GM19035 (cell line): Measurements from ENCODE around the gene BCAP31.
"Not testable (repeated sequence)": the region's sequence is repeated elsewhere in the genome, so short reads cannot be mapped to it uniquely, and the experiment has no call there.

ENCODE experiments used
- ATAC-seq: cut with Tn5 transposase; IDR thresholded peaks from one replicate; pipeline ENCODE4 v1.9.1; 2021; ENCODE audit not compliant: unreplicated experiment

The BCAP31 gene

DNA sequence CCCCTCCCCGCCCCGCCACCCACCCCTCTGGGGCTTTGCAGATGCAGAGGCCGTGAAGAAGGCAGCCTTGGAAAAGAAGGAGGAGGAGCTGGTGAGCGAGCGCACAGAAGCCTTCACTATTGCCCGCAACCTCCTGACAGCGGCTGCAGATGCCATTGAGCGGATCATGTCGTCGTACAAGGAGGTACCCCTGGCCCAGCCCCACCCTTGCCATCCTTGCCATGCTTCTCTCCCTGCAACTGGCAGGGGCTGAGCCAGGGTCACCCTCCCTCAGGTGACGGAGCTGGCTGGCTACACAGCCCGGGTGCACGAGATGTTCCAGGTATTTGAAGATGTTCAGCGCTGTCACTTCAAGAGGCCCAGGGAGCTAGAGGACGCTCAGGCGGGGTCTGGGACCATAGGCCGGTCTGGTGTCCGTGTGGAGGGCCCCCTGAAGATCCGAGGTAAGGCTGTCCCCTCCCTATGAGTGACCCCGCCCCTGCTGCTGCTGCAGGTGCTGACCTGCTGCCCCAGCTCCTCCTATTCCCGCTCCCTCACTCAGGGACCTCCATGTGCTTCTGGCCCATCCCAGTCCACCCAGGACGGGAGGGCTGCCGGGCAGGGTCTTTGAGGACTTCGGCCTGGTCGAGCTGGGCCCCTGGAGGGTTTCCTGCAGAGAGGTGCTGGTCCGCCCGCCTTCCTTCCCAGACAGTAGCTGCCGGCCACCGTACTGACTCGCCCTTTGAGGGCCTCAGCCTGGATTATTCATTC is 12.1 kb upstream of the BCAP31 start:
- ATAC-seq, result no peak

DNA sequence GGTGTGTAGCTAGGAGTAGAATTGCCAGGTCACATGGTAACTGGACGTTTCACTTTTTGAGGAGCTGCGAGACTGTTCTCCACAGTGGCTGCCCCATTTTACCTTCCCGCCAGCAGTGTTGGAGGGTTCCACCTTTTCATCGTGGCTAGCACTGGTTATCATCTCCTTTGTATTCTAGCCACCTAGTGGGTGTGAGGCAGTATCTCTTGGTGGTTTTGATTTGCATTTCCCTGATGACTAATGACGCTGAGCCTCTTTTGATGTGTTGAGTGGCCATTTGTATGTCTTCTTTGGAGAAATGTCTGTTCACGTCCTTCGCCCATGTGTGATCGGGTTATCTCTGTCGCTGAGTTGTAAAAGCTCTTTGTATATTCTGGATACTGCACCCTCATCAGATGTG is 11.1 kb upstream of the BCAP31 start:
- no peak for ATAC-seq

DNA sequence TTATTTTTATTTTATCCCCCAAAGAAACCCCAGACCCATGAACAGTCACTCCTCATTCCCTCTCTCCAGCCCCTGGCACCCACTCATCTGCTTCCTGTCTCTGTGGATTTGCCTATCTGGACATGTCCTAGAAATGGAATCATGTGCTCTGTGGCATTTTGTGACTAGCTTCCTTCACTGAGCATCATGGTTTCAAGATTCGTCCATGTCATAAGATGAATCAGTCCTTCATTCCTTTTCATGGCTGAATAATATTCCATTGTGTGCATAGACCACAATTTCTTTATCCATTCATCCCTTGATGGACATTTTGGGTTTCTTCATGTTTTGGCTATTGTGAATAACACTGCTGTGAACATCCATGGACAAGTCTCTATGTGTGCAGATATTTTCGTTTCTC is 10.7 kb upstream of the BCAP31 start:
- no peak for ATAC-seq

DNA sequence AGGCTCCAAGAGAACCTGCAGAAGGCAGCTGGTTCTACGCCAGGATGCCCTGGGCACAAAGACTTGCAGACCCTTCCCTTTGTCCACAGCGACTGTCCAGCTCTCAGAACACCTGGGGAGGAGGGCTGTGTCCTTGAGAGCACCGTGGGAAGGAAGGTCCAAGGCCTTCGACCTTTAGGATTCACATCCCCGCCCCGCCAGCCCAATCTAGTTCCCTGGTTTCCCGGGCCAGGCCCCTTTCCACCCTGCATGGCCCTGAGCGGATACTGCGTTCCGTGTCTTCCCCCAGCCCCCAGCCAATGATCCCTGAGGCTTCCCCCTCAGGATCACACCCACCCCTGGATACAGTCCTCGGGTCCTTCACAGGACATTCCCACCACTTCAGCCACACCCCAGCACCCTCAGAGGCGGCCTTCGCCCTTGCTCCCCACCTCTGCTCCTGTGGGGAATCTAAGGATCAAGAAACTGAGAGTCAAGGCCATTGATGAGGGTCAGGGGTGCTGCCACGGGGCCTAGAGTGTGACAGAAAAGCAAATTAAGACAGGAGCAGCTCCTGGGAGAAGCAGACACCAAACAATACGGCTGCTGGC is 9.6 kb upstream of the BCAP31 start:
- no peak for ATAC-seq

DNA sequence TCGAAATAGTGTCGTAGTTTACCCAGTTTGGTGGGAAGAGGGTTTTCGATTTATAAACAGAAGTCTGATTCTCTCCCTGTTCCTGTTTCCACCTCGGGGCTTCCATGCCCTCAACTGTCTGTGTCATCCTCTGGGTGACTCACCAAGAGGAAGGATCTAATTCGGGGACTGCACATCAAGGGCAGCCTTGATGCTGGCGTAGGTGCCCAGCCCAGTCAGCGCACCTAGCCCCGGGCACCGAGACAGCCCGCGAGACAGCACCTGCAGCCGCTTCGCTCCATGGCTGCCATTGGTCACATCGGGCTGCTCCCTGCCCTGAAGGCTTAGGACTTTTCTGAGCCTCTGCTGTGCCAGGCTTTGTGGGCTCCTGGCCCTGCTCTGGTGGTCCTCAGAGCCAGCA is 8.2 kb upstream of the BCAP31 start:
- no peak for ATAC-seq

DNA sequence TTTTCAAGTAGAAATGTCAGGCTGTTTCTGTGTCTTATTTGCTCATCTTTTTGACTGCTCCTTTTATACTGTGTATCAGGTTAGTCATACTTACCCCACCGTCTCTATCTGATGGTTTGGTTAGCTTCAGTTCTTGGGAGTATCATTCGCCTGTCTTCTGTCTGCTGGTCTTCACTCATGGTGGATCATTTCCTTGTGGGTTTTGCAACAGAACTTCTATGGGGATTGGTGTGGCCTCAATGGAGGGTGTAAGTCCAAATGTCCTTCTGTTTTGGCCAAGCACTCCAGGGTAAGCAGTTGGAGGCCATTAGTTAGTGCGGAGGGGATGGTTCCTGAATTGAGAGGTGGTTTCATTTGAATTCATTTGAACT is 7.6 kb upstream of the BCAP31 start:
- ATAC-seq, result no peak

DNA sequence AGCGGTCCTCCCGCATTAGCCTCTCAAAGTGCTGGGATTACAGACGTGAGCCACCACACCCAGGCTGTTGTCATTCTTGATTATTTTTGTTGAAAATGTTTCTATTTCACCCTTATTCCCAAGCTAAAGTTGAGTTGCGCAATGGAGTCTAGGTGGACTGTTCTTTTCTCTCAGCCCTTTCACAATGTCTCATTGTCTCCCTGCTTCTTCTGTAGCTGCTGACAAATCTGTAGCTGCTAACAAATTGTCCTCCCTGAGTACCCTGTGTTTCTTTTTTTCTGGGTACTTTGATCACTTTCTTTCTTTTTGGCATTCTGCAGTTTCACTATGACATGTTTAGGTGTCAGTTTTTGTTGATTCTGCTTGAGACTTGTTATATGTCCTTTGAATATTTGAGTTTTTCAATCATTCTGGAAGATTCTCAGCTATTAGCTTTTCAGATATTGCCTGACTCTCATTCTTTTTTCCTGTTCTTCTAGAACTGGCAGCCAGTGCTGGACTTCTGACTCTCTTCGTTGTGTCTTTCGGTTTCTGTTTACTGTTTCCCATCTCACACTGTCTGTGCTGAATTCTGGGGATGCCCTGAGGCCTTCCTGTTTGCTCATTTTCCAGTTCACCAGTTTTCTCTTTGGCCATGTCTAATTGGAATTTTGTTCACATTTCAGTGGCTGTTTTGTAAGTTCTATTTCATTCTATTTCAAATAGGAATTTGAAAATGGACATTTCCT is 7.1 kb upstream of the BCAP31 start:
- ATAC-seq, result no peak

DNA sequence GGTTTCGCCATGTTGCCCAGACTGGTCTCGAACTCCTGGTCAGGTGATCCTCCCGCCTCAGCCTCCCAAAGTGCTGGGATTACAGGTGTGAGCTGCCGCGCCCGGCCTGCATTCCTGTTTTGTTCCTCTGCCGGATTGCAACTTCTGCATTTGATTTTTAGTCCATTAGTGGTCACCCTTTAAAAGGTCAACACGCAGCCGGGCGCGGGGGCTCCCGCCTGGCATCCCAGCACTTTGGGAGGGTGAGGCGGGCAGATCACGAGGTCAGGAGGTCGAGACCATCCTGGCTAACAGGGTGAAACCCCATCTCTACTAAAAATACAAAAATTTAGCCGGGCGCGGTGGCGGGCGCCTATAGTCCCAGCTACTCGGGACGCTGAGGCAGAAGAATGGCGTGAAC is 5.9 kb upstream of the BCAP31 start:
- ATAC-seq, result not testable (repeated sequence)

DNA sequence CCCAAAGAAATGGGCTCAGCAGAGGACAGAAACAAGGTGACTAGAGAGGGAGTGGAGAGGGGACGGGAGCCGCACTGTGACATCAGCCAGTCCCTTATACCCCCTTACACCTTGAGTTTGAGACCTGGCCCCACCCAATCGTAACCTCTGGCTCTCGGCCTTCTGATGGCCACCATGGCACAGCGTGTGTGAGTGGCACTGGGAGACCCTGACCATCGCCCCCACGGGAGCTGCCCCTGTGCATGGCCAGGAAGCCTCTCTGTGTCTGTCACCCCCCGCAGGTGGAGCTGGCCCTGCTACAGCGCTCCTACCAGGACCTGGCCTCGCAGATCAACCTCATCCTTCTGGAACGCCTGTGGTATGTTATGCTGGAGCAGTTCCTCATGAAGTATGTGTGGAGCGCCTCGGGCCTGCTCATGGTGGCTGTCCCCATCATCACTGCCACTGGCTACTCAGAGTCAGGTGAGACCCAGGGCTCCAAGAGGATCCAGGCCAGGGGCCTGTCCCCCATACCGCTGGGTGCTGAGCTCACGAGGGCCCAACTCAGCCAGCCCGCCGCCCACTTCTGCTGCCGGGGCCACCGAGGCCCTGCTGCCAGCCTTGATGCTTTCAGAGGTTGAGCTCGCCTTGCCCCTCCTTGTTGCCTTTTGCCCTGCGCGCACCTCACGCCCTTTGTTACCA is 4.9 kb upstream of the BCAP31 start:
- no peak for ATAC-seq

DNA sequence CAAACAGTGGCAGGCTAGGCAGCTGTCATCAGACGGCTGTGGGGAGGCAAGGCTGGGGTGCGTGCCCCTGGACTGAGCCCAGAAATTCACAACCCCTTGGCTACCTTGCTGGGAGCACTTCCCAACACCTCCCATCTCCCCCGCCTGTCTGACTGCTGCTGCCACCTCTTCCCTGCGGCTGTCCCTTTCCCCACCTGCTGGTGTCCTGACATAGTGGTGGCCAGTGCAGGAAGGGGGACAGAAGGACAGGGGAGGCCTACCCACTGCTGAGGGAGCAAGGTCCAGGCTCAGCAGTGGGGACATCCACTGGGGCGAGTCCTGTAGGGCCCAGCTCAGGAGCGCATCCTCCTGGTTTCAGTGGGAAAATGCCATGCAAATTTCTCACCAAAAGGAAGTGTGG is 3.9 kb upstream of the BCAP31 start:
- no peak for ATAC-seq

DNA sequence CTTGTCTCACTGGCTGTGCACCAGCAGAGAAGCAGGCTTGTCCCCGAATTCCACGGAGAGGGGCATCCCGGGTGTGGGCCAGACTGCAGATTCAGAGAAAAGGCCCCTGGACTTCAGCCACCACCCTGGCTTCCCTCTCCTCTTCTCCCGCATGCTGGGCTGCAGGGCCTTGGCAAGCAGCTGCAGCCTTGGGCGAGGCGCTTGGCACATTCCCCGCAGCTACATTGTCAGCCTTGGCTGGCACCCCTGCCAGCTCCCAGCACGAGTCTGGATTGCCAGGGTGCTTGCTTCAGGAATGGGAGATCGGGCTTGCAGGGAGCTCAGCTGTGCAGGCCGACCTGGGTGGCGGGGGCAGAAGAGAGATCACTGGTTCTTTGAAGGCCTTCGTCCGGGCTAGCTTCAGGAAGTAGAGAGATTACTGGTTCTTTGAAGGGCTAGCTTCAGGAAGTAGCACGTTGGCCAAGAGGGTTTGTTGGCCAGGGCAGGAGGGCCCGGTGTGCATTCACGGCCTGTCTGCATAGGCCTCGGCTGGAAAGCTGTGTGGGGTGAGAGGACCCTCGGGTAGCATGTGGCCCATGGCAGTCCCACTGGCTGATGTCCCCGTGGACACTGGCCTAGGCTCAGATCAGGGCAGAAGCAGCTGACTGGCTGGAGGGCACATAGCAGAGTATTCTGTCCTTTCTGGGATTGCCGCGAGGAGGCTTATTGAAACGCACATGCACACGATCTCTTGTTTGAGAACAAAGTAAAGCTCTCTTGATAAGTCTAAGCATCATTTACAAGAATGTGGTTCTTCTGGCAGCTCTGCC is 3.1 kb upstream of the BCAP31 start:
- ATAC-seq, result no peak

DNA sequence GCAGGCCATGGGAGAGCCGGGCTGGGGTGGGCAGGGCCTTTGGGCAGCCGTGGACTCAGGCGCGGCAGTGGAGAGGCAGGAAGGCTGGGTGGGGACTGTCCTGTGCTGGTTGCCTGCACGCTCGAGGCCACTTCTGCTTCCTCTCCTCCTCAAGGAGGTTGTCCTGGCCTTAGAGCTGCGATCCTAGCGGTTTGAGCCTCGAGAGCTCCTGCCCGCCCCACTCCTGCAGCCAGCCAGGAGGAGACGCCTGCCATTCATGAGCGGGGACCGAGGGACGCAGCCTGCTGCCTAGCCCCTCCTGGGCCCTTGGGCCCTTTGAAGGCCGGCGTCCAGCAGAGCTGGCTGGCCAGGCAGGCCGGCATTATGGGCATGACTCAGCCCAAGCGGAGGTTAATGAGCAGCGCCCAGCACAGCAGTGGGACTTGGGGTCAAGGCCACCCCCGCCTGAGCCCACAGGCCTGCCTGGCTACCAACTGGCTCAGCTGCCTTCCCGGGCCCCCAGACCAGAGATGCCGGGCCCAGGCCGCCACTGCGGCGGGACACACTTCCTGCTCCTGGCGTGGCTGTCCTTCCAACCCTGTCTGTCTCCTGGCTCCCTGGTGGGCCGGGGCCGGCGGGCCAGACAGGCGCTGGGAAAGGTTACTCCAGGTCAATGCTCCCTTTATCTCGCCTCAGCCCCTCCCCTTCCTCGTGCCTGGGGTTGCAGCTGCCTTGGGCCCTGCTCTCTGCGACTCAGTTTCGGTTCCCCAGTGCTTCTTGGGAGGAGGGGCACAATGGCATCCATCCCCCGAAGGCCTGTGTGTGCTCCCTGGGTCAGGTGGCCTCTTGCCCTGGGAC is 2.3 kb upstream of the BCAP31 start:
- ATAC-seq, result peak; percentile 43

DNA sequence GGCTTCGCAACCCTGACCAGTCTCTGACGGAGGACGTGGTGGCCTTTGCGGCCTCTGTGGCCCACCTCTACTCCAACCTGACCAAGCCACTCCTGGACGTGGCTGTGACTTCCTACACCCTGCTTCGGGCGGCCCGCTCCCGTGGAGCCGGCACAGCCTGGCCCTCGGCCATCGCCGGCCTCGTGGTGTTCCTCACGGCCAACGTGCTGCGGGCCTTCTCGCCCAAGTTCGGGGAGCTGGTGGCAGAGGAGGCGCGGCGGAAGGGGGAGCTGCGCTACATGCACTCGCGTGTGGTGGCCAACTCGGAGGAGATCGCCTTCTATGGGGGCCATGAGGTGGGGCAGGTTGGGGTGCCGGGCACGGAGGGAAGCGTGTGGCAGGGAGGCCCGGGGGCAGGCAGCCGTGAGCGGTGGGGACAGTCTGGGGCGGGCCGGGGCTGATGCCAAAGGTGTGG is 1.7 kb upstream of the BCAP31 start:
- ATAC-seq, result no peak

DNA sequence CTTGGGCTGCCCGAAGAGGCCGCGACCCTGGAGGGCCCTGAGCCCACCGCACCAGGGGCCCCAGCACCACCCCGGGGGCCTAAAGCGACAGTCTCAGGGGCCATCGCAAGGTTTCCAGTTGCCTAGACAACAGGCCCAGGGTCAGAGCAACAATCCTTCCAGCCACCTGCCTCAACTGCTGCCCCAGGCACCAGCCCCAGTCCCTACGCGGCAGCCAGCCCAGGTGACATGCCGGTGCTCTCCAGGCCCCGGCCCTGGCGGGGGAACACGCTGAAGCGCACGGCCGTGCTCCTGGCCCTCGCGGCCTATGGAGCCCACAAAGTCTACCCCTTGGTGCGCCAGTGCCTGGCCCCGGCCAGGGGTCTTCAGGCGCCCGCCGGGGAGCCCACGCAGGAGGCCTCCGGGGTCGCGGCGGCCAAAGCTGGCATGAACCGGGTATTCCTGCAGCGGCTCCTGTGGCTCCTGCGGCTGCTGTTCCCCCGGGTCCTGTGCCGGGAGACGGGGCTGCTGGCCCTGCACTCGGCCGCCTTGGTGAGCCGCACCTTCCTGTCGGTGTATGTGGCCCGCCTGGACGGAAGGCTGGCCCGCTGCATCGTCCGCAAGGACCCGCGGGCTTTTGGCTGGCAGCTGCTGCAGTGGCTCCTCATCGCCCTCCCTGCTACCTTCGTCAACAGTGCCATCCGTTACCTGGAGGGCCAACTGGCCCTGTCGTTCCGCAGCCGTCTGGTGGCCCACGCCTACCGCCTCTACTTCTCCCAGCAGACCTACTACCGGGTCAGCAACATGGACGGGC is 1.0 kb upstream of the BCAP31 start:
- ATAC-seq, result peak; percentile 1

DNA sequence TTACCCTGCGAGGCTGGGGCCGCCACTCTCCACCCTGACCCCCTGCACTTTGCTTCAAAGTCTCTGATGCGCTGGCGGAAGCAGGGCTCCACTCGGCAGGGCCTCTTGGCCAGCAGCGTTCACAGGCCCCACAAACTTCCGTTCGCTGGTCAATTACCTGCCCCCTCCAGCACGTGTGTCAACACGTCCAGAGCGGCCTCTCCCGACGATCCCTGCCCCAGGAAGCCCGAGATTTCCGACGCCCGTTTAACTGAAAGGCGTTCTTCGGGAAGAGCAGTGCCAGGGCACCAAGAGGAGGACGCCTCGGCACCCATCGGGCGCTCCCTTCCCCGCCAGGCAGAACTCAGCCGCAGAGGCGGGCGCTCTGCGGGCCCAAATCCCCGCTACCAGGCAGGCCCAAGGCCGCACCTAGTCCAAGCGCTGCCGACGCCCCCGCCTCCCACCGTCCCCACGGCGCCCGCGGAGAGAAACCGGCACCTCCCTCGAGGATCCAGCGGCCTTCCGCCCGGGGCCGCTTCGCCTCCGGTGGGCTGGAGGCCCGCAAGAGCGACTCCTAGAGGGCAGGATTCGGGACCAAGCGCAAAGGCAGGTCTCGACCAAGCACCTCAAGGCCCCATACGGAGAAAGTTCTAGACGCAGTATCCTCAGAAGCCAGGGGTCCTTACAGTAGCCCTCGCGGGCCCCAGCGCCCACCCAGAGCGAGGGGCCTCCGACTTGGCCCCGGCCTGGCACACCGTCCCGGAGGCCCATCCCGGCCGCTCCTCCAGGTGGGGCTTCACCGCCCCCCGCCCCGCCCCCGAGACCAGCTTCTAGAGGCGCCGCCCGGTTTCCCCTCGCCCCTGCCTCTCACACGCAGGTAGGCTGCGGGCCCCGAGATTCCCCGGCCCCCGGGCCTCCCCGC is 586 bp downstream of the BCAP31 start:
- ATAC-seq, result peak; percentile 33

DNA sequence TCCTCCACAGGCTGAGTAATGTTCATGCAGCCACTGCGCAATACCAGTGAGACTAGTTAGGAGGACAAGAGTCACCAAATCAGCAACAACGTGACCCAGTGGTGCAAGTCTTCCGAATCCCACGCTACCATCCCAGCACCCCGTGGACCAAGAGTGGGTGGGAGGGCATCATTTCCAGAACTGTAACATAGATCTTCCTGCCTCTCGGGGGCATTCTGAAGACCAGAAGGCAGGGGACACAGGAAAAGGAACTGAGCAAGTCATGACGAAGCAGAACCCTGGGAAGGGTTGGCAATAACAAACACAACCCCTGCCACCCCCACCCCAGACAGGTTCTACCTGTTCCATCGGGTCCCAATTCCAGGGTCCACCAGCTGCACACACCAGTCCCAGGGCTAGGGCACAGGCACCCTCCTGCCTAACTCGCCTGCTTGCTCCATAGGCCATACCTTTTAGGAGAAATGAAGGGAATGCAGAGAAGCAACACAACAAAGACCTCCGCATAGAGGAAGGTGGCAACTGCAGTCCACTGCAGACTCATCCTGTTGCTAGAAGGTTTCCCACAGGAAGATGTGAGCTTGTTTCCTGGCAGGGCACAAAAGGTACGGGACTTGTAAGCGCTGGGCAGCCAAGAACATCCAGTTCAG is 1.4 kb downstream of the BCAP31 start:
- ATAC-seq, result no peak

DNA sequence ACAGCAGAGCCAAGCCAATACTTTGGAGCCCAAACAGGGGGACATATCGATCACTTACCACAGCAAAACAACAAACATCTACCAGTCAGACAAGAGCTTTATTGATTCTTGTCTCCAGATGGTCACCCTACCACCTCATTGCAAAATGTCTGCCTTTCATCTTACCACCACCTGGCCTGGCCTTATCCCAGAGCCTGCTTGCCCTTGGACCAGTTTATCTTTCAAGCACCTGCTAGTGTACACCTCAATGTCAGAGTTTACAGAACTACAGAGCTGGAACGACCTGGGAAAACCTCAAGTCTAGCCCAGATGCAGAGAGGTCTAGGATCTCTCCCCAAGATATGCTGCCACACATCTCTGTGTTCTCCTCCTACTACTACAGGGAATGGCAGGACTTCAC is 4.5 kb downstream of the BCAP31 start:
- ATAC-seq, result no peak

DNA sequence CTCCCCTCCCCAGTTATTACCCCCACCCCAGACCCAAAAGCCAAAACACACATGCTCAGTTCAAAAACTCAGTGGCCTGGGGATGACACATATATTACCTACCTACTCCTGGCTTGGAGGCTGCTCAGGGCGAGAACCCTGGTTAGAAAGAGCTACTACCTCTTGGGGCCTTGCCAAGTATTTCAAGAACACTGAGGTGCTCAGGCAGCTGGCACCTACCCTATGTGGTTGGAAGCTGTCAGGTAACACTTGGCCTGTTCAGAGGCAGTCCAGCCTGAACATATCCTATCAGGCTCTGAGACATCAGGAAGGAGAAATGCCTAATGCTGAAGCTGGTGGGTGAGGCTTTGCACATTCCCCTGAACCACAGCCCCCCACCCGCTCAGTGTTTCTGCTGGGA is 4.9 kb downstream of the BCAP31 start:
- no peak for ATAC-seq
